KMS-11 (cell line): ENCODE data around the gene SESTD1.

Source experiments
- H2AFZ ChIP-seq: fragments of 200-600 bp; sonication (generic); 2 replicates; pipeline ENCODE4 v1.6.1; 2016; ENCODE audit warnings: antibody characterized with exemption, mixed run types, low read depth
- H3K27ac ChIP-seq: fragments of 200-600 bp; sonication (generic); 2 replicates; pipeline ENCODE4 v1.6.1; 2016; ENCODE audit warnings: mild to moderate bottlenecking, mixed run types
- H3K27me3 ChIP-seq: fragments of 200-600 bp; sonication (generic); 2 replicates; pipeline ENCODE4 v1.6.1; 2017; ENCODE audit warnings: mild to moderate bottlenecking, low read depth, mixed run types, moderate library complexity; ENCODE audit not compliant: insufficient read depth
- H3K36me3 ChIP-seq: fragments of 200-600 bp; sonication (generic); 2 replicates; pipeline ENCODE4 v1.6.1; 2017; ENCODE audit warnings: mild to moderate bottlenecking, mixed run types; ENCODE audit not compliant: insufficient read depth
- H3K4me1 ChIP-seq: fragments of 200-600 bp; sonication (generic); 2 replicates; pipeline ENCODE4 v1.6.1; 2016; ENCODE audit warnings: mild to moderate bottlenecking, low read depth, mixed run types; ENCODE audit not compliant: poor library complexity, severe bottlenecking
- H3K4me2 ChIP-seq: fragments of 200-600 bp; sonication (generic); 2 replicates; pipeline ENCODE4 v1.7.0; 2016; ENCODE audit warnings: mild to moderate bottlenecking, mixed run types
- H3K4me3 ChIP-seq: fragments of 200-600 bp; sonication (generic); IDR thresholded peaks from 2 replicates; pipeline ENCODE4 v1.6.1; 2017; ENCODE audit warnings: low read depth, low read length, mixed read lengths; ENCODE audit not compliant: insufficient read depth
- H3K79me2 ChIP-seq: fragments of 200-600 bp; sonication (generic); 2 replicates; pipeline ENCODE4 v1.6.1; 2016; ENCODE audit warnings: low read depth, mixed run types; ENCODE audit not compliant: insufficient read depth
- H3K9ac ChIP-seq: fragments of 200-600 bp; sonication (generic); 2 replicates; pipeline ENCODE4 v1.6.1; 2016; ENCODE audit warnings: mild to moderate bottlenecking, mixed run types
- H4K20me1 ChIP-seq: fragments of 200-600 bp; sonication (generic); 2 replicates; pipeline ENCODE4 v1.6.1; 2016; ENCODE audit warnings: mild to moderate bottlenecking, mixed run types; ENCODE audit not compliant: insufficient read depth
- TF ChIP-seq, protein P1 (sequence below): fragments of 200-600 bp; sonication (generic); conservative IDR thresholded peaks from 2 replicates; pipeline ENCODE4 v1.6.1; 2017; ENCODE audit warnings: low read depth, mild to moderate bottlenecking, antibody characterized with exemption, low read length, moderate library complexity, mixed read lengths

Gene SESTD1

DNA sequence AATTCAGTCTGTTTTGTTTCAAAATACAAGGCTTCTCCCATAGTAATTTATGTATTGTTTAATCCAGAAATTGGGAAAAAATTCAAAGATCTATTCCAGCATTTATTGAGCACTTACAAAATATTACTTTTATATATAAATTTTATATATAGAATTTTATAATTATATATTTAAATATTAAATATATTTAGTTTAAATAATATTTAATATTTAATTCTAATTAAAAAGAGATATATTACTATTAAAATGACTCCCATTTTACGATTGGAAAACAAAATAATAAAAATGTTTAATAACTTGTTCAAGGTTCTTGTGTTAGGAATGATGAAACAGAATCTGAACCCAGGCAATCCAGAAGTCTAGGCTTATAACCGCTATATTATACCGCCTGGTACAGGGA lies 40.5 kb upstream of the SESTD1 start:
- Histone ChIP-seq H4K20me1 (no peaks in the 10 kb centered on the region), H3K36me3 (no peaks in the 10 kb centered on the region), H3K79me2 (no peaks in the 10 kb centered on the region), H3K4me2 (no peak overlapping the region), H3K9ac (no peak overlapping the region), H3K4me3 (no peak overlapping the region), H2AFZ (no peak overlapping the region), H3K27me3 (no peaks in the 10 kb centered on the region), H3K4me1 (no peaks in the 10 kb centered on the region), H3K27ac (no peak overlapping the region)
- TF ChIP-seq, protein P1, sequence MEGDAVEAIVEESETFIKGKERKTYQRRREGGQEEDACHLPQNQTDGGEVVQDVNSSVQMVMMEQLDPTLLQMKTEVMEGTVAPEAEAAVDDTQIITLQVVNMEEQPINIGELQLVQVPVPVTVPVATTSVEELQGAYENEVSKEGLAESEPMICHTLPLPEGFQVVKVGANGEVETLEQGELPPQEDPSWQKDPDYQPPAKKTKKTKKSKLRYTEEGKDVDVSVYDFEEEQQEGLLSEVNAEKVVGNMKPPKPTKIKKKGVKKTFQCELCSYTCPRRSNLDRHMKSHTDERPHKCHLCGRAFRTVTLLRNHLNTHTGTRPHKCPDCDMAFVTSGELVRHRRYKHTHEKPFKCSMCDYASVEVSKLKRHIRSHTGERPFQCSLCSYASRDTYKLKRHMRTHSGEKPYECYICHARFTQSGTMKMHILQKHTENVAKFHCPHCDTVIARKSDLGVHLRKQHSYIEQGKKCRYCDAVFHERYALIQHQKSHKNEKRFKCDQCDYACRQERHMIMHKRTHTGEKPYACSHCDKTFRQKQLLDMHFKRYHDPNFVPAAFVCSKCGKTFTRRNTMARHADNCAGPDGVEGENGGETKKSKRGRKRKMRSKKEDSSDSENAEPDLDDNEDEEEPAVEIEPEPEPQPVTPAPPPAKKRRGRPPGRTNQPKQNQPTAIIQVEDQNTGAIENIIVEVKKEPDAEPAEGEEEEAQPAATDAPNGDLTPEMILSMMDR: no peak

DNA sequence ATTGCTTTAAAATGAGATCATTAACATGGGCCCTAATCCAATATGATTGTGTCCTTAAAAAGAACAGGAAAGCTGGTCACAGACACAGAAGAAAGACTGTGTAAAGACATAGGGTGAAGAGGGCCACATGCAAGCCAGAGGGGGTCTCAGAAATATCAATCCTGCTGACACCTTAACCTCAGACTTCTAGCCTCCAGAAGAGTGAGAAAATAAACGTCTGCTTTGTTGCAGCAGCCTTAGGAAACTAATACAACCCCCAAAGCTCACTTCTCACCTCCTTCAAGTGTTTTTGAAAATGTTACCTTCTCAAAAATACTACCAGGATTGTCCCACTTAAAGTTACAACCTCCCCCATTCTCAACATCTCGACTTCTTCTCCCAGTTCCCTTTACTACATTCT lies 39.8 kb upstream of the SESTD1 start:
- no peak overlapping the region for H3K27ac ChIP-seq
- H2AFZ ChIP-seq: no peak overlapping the region
- H3K4me1 ChIP-seq: no peaks in the 10 kb centered on the region
- H3K9ac ChIP-seq: no peak overlapping the region
- H3K36me3 ChIP-seq: no peaks in the 10 kb centered on the region
- H4K20me1 ChIP-seq: no peaks in the 10 kb centered on the region
- H3K79me2 ChIP-seq: no peaks in the 10 kb centered on the region
- H3K4me3 ChIP-seq: no peak overlapping the region
- TF ChIP-seq, protein P1: no peak
- H3K4me2 ChIP-seq: no peak overlapping the region
- H3K27me3 ChIP-seq: no peaks in the 10 kb centered on the region

- H3K4me2 ChIP-seq: no peak overlapping the region
- no peaks in the 10 kb centered on the region for H4K20me1 ChIP-seq
- H3K27ac ChIP-seq: no peak overlapping the region
- H2AFZ ChIP-seq: no peak overlapping the region
- H3K79me2 ChIP-seq: no peaks in the 10 kb centered on the region
- no peaks in the 10 kb centered on the region for H3K36me3 ChIP-seq
- H3K9ac ChIP-seq: no peak overlapping the region
- TF ChIP-seq, protein P1: no peak
- no peak overlapping the region for H3K4me3 ChIP-seq
- no peaks in the 10 kb centered on the region for H3K4me1 ChIP-seq
- no peaks in the 10 kb centered on the region for H3K27me3 ChIP-seq
These were observed 38.3 kb upstream of the SESTD1 start for GRCh38 chr2:179302764-179303571.

- Histone ChIP-seq H3K79me2 (no peaks in the 10 kb centered on the region), H2AFZ (no peak overlapping the region), H4K20me1 (no peaks in the 10 kb centered on the region), H3K27me3 (no peaks in the 10 kb centered on the region), H3K4me1 (no peaks in the 10 kb centered on the region), H3K27ac (no peak overlapping the region), H3K36me3 (no peaks in the 10 kb centered on the region), H3K4me3 (no peak overlapping the region), H3K9ac (no peak overlapping the region), H3K4me2 (no peak overlapping the region)
- TF ChIP-seq, protein P1: no peak
These were observed 37.5 kb upstream of the SESTD1 start for GRCh38 chr2:179302149-179302548.
